GM23338 (cell line): ENCODE results near the gene MPHOSPH9. TPM values are rescaled to one million over a fixed set of nuclear protein-coding genes. Genes with fewer than 3 reads are reported as not detected.
A peak's percentile ranks its signal among the peaks of the same experiment; 100 is the strongest.

Experiments
- ATAC-seq: fragments of 200-7000 bp; cut with Tn5 transposase; 3 replicates; pipeline ENCODE4 v1.9.1; 2020
- DNase-seq: peaks from one replicate; pipeline ENCODE4 v3.0.0-alpha.2; 2015; ENCODE audit warnings: low spot score
- H2AFZ ChIP-seq: fragments of 200-600 bp; sonication (generic); 2 replicates; pipeline ENCODE4 v1.8.0; 2016; ENCODE audit warnings: antibody characterized with exemption, mild to moderate bottlenecking, moderate library complexity
- H3F3A ChIP-seq: fragments of 200-600 bp; sonication (generic); replicated peaks from 2 replicates; pipeline ENCODE4 v1.8.0; 2017; ENCODE audit warnings: antibody characterized with exemption, mixed run types, low read depth
- H3K27ac ChIP-seq: fragments of 200-600 bp; sonication (generic); 2 replicates; pipeline ENCODE4 v1.6.1; 2016; ENCODE audit warnings: low read depth
- H3K27me3 ChIP-seq: fragments of 200-600 bp; sonication (generic); 2 replicates; pipeline ENCODE4 v1.8.0; 2016; ENCODE audit warnings: mild to moderate bottlenecking, mixed run types, moderate library complexity; ENCODE audit not compliant: insufficient read depth
- H3K36me3 ChIP-seq: fragments of 200-600 bp; sonication (generic); 2 replicates; pipeline ENCODE4 v1.8.0; 2016; ENCODE audit warnings: mild to moderate bottlenecking; ENCODE audit not compliant: insufficient read depth
- H3K4me1 ChIP-seq: fragments of 200-600 bp; sonication (generic); 2 replicates; pipeline ENCODE4 v1.8.0; 2016; ENCODE audit warnings: mild to moderate bottlenecking, moderate library complexity; ENCODE audit not compliant: insufficient read depth
- H3K4me2 ChIP-seq: fragments of 200-600 bp; sonication (generic); 2 replicates; pipeline ENCODE4 v1.7.1; 2017; ENCODE audit warnings: mixed run types
- H3K4me3 ChIP-seq: fragments of 200-600 bp; sonication (generic); 2 replicates; pipeline ENCODE4 v1.6.1; 2016; ENCODE audit warnings: mixed run types
- H3K79me2 ChIP-seq: fragments of 200-600 bp; sonication (generic); replicated peaks from 2 replicates; pipeline ENCODE4 v1.8.0; 2017; ENCODE audit warnings: mild to moderate bottlenecking; ENCODE audit not compliant: insufficient read depth
- H3K9me2 ChIP-seq: fragments of 200-600 bp; sonication (generic); 2 replicates; pipeline ENCODE4 v1.8.0; 2017; ENCODE audit not compliant: insufficient read depth
- H4K20me1 ChIP-seq: fragments of 200-600 bp; sonication (generic); replicated peaks from 2 replicates; pipeline ENCODE4 v1.8.0; 2017; ENCODE audit warnings: mild to moderate bottlenecking; ENCODE audit not compliant: insufficient read depth
- H3K27ac Mint-ChIP-seq: 2 replicates; pipeline ENCODE4 v1.8.0; 2020; ENCODE audit warnings: inconsistent platforms, mild to moderate bottlenecking, moderate library complexity, mixed read lengths
- H3K27me3 Mint-ChIP-seq: 3 replicates; pipeline ENCODE4 v1.8.0; 2022; ENCODE audit warnings: low read depth, mild to moderate bottlenecking, moderate library complexity, mixed read lengths, inconsistent platforms; ENCODE audit not compliant: insufficient read depth, poor library complexity
- H3K36me3 Mint-ChIP-seq: 3 replicates; pipeline ENCODE4 v1.8.0; 2021; ENCODE audit warnings: low read depth, mild to moderate bottlenecking, inconsistent platforms, moderate library complexity, mixed read lengths
- H3K4me1 Mint-ChIP-seq: 3 replicates; pipeline ENCODE4 v1.8.0; 2020; ENCODE audit warnings: mild to moderate bottlenecking, inconsistent platforms, mixed read lengths
- H3K4me3 Mint-ChIP-seq: 3 replicates; pipeline ENCODE4 v1.8.0; 2021; ENCODE audit warnings: moderate library complexity, mild to moderate bottlenecking, inconsistent platforms, mixed read lengths
- H3K9me3 Mint-ChIP-seq: 3 replicates; pipeline ENCODE4 v1.8.0; 2020; ENCODE audit warnings: moderate library complexity, mild to moderate bottlenecking, inconsistent platforms, mixed read lengths
- CREB1 ChIP-seq: fragments of 250-450 bp; sonication (Bioruptor Pico); IDR thresholded peaks from 2 replicates; pipeline ENCODE4 v1.5.0; 2020; ENCODE audit warnings: low read depth, mild to moderate bottlenecking, moderate library complexity
- CTCF ChIP-seq, 2 experiments: fragments of 200-600 bp in 1 of 2; sonication (generic) in 1 of 2; conservative IDR thresholded peaks; 2 replicates each; pipeline versions ENCODE4 v1.5.1 to v1.6.1; 2016 to 2017; ENCODE audit warnings: antibody characterized with exemption in 2 of 2, low read depth in 2 of 2, mild to moderate bottlenecking in 2 of 2, moderate library complexity in 1 of 2
- ETS1 ChIP-seq: IDR thresholded peaks from 2 replicates; pipeline ENCODE4 v1.6.1; 2016; ENCODE audit warnings: antibody characterized with exemption
- JUNB ChIP-seq: IDR thresholded peaks from one replicate; pipeline ENCODE4 v1.6.1; 2016; ENCODE audit warnings: antibody characterized with exemption; ENCODE audit not compliant: unreplicated experiment
- REST ChIP-seq: IDR thresholded peaks from one replicate; pipeline ENCODE4 v1.6.1; 2018; ENCODE audit warnings: antibody characterized with exemption; ENCODE audit not compliant: unreplicated experiment
- STAT1 ChIP-seq: IDR thresholded peaks from one replicate; pipeline ENCODE4 v1.6.1; 2016; ENCODE audit warnings: antibody characterized with exemption; ENCODE audit not compliant: unreplicated experiment
- ZNF114 ChIP-seq: fragments of 250-450 bp; sonication (Bioruptor Pico); IDR thresholded peaks from 2 replicates; pipeline ENCODE4 v1.5.0; 2020; ENCODE audit warnings: mild to moderate bottlenecking, moderate library complexity
- ZNF331 ChIP-seq: fragments of 250-450 bp; sonication (Bioruptor Pico); IDR thresholded peaks from 2 replicates; pipeline ENCODE4 v1.5.0; 2020; ENCODE audit warnings: low read depth, mild to moderate bottlenecking, moderate library complexity
- polyA plus RNA-seq: library from polyadenylated mRNA; unstranded; fragments of >200 nt; fragmentation: Nextera tagmentation; extraction: Ambion mirVana; gene quantifications from 2 replicates; pipeline ENCODE4 v1.2.1, GENCODE V29; 2016
- total RNA-seq: library from RNA; depleted of rRNA; stranded (reverse); fragments of >200 nt; shearing (Covaris generic); gene quantifications from 2 replicates; pipeline ENCODE4 v1.2.3, GENCODE V29; 2014

The MPHOSPH9 gene
- total and polyA plus RNA-seq, 2 experiments from 2014 or later = 30.5 to 77.9 TPM

GRCh38 chr12:123143736-123144461, 89.0 kb downstream of the MPHOSPH9 start:
- H3K27ac Mint-ChIP-seq = no peak overlapping the region
- H3F3A ChIP-seq = no peaks in the 10 kb centered on the region; the same call in 1 of the 2 replicates
- H3K27ac ChIP-seq = no peak overlapping the region
- no peaks in the 10 kb centered on the region for H3K9me2 ChIP-seq
- TF ChIP-seq REST = no peak
- no peak for TF ChIP-seq ZNF331 (CRISPR knock-in tag)
- no peak for TF ChIP-seq CREB1 (CRISPR knock-in tag)
- no peak for TF ChIP-seq JUNB
- no peak for TF ChIP-seq STAT1
- TF ChIP-seq ZNF114 (CRISPR knock-in tag) = no peak
- H2AFZ ChIP-seq = no peak overlapping the region
- no peaks in the 10 kb centered on the region for H3K79me2 ChIP-seq
- no peaks in the 10 kb centered on the region; the same call in 1 of the 2 replicates for H3K36me3 ChIP-seq
- H3K4me2 ChIP-seq = no peak overlapping the region
- H3K27me3 Mint-ChIP-seq = peaks cover 25% of the 10 kb centered on the region
- H4K20me1 ChIP-seq = 0 out of 2 replicates have a peak, but pooled peaks cover 5% of the 10 kb centered on the region
- no peak overlapping the region; the same call in 2 of the 3 replicates for H3K4me3 Mint-ChIP-seq
- no peak for DNase-seq
- H3K27me3 ChIP-seq = peaks cover 19% of the 10 kb centered on the region
- H3K4me1 Mint-ChIP-seq = peaks cover 34% of the 10 kb centered on the region
- H3K4me1 ChIP-seq = peaks cover 13% of the 10 kb centered on the region
- H3K4me3 ChIP-seq = no peak overlapping the region
- ATAC-seq = no peak
- H3K36me3 Mint-ChIP-seq = no peaks in the 10 kb centered on the region
- H3K9me3 Mint-ChIP-seq = no peaks in the 10 kb centered on the region

GRCh38 chr12:123142921-123143735, 89.8 kb downstream of the MPHOSPH9 start:
- Histone ChIP-seq H3K4me3 (no peak overlapping the region), H3K4me1 (peaks cover 13% of the 10 kb centered on the region), H4K20me1 (no peaks in the 10 kb centered on the region; the same call in 1 of the 2 replicates), H3K27me3 (peaks cover 11% of the 10 kb centered on the region), H3K36me3 (no peaks in the 10 kb centered on the region), H3K4me2 (no peak overlapping the region), H3K79me2 (no peaks in the 10 kb centered on the region), H3K9me2 (no peaks in the 10 kb centered on the region), H3F3A (no peaks in the 10 kb centered on the region; the same call in 1 of the 2 replicates), H2AFZ (no peak overlapping the region), H3K27ac (no peak overlapping the region)
- ATAC-seq (peak; percentile 42), DNase-seq (peak; percentile 26)
- no peaks in the 10 kb centered on the region for H3K36me3 Mint-ChIP-seq
- H3K4me3 Mint-ChIP-seq = no peak overlapping the region
- H3K27me3 Mint-ChIP-seq = peaks cover 17% of the 10 kb centered on the region
- H3K27ac Mint-ChIP-seq = no peak overlapping the region
- H3K4me1 Mint-ChIP-seq = peaks cover 30% of the 10 kb centered on the region
- no peaks in the 10 kb centered on the region for H3K9me3 Mint-ChIP-seq
- TF ChIP-seq ETS1 (no peak), ZNF331 (CRISPR knock-in tag) (no peak), CTCF (conservative IDR thresholded peaks at IDR 0.05; ENCODE audit: low read depth in 2 of 2) (no peak)
